H9 (cell line): Measurements from ENCODE around the gene PITX3. TPM values are rescaled to one million over a fixed set of nuclear protein-coding genes. Genes with fewer than 3 reads are reported as not detected.

Source experiments
- DNase-seq: peaks from one replicate; pipeline ENCODE4 v3.0.0-alpha.2; 2017
- H2AFZ ChIP-seq: one replicate; pipeline ENCODE4 v1.6.1; 2013; ENCODE audit warnings: mild to moderate bottlenecking, low read length, control low read depth, moderate library complexity
- H2AK5ac ChIP-seq: 2 replicates; pipeline ENCODE4 v1.6.1; 2013; ENCODE audit warnings: low read length, control low read depth, mixed read lengths; ENCODE audit not compliant: insufficient read length
- H2BK120ac ChIP-seq: one replicate; pipeline ENCODE4 v1.6.1; 2013; ENCODE audit warnings: low read depth, mild to moderate bottlenecking, low read length, control low read depth, inconsistent platforms; ENCODE audit not compliant: poor library complexity, severe bottlenecking
- H2BK12ac ChIP-seq: 2 replicates; pipeline ENCODE4 v1.6.1; 2013; ENCODE audit warnings: low read length, control low read depth, mixed read lengths, low read depth; ENCODE audit not compliant: insufficient read length
- H2BK15ac ChIP-seq: 2 replicates; pipeline ENCODE4 v1.6.1; 2013; ENCODE audit warnings: low read depth, low read length, control low read depth
- H2BK20ac ChIP-seq: one replicate; pipeline ENCODE4 v1.6.1; 2013; ENCODE audit warnings: low read depth, mild to moderate bottlenecking, low read length, control low read depth, inconsistent platforms; ENCODE audit not compliant: poor library complexity, severe bottlenecking
- H2BK5ac ChIP-seq: 2 replicates; pipeline ENCODE4 v1.6.1; 2013; ENCODE audit warnings: low read length, control low read depth, mixed read lengths; ENCODE audit not compliant: insufficient read length
- H3K14ac ChIP-seq: 2 replicates; pipeline ENCODE4 v1.6.1; 2013; ENCODE audit warnings: low read length, control low read depth; ENCODE audit not compliant: insufficient read depth
- H3K18ac ChIP-seq: 2 replicates; pipeline ENCODE4 v1.6.1; 2013; ENCODE audit warnings: low read depth, mild to moderate bottlenecking, mixed read lengths, low read length, control low read depth; ENCODE audit not compliant: insufficient read length
- H3K23ac ChIP-seq: 2 replicates; pipeline ENCODE4 v1.6.1; 2013; ENCODE audit warnings: low read length, control low read depth, mixed read lengths, low read depth; ENCODE audit not compliant: insufficient read length
- H3K23me2 ChIP-seq: 2 replicates; pipeline ENCODE4 v1.6.1; 2013; ENCODE audit warnings: low read depth, mild to moderate bottlenecking, mixed read lengths, low read length, control low read depth; ENCODE audit not compliant: insufficient read length, poor library complexity, severe bottlenecking
- H3K27ac ChIP-seq: 2 replicates; pipeline ENCODE4 v1.5.1; 2013; ENCODE audit warnings: low read length, control low read depth, mixed read lengths, low read depth; ENCODE audit not compliant: insufficient read length
- H3K27me3 ChIP-seq: 2 replicates; pipeline ENCODE4 v1.6.1; 2013; ENCODE audit warnings: low read length, control low read depth, inconsistent platforms; ENCODE audit not compliant: insufficient read depth
- H3K4ac ChIP-seq: 2 replicates; pipeline ENCODE4 v1.6.1; 2013; ENCODE audit warnings: low read depth, mild to moderate bottlenecking, control low read depth, inconsistent platforms, low read length, moderate library complexity
- H3K4me1 ChIP-seq: 2 replicates; pipeline ENCODE4 v1.6.1; 2013; ENCODE audit warnings: low read length, control low read depth, inconsistent platforms; ENCODE audit not compliant: insufficient read depth
- H3K4me2 ChIP-seq: 2 replicates; pipeline ENCODE4 v1.6.1; 2013; ENCODE audit warnings: low read length, control low read depth, mixed read lengths; ENCODE audit not compliant: insufficient read length, insufficient read depth
- H3K56ac ChIP-seq: 2 replicates; pipeline ENCODE4 v1.6.1; 2013; ENCODE audit warnings: low read depth, mild to moderate bottlenecking, mixed read lengths, low read length, control low read depth; ENCODE audit not compliant: insufficient read length
- H3K79me1 ChIP-seq: 2 replicates; pipeline ENCODE4 v1.6.1; 2013; ENCODE audit warnings: low read depth, mild to moderate bottlenecking, moderate library complexity, low read length, control low read depth, inconsistent platforms; ENCODE audit not compliant: insufficient read depth, poor library complexity, severe bottlenecking
- H3K79me2 ChIP-seq: 2 replicates; pipeline ENCODE4 v1.6.1; 2013; ENCODE audit warnings: low read length, control low read depth, inconsistent platforms; ENCODE audit not compliant: insufficient read depth
- H3K9ac ChIP-seq: 2 replicates; pipeline ENCODE4 v1.6.1; 2013; ENCODE audit warnings: low read length, control low read depth, mixed read lengths; ENCODE audit not compliant: insufficient read length; ENCODE audit errors: extremely low read depth
- H3K9me3 ChIP-seq: one replicate; pipeline ENCODE4 v1.6.1; 2013; ENCODE audit warnings: low read depth, low read length, inconsistent platforms; ENCODE audit not compliant: control insufficient read depth
- H3T11ph ChIP-seq: one replicate; pipeline ENCODE4 v1.6.1; 2013; ENCODE audit warnings: mild to moderate bottlenecking, low read length, control low read depth, inconsistent platforms
- H4K20me1 ChIP-seq: one replicate; pipeline ENCODE4 v1.6.1; 2013; ENCODE audit not compliant: control insufficient read depth, insufficient read length, insufficient read depth
- H4K5ac ChIP-seq: 2 replicates; pipeline ENCODE4 v1.6.1; 2013; ENCODE audit warnings: low read depth, mild to moderate bottlenecking, mixed read lengths, low read length, control low read depth; ENCODE audit not compliant: insufficient read length
- H4K8ac ChIP-seq: replicated peaks from 2 replicates; pipeline ENCODE4 v1.6.1; 2013; ENCODE audit warnings: low read length, control low read depth, mixed read lengths, low read depth; ENCODE audit not compliant: insufficient read length
- H4K91ac ChIP-seq: 2 replicates; pipeline ENCODE4 v1.6.1; 2013; ENCODE audit warnings: low read depth, mild to moderate bottlenecking, moderate library complexity, mixed read lengths, low read length, control low read depth; ENCODE audit not compliant: insufficient read length
- H3K27ac Mint-ChIP-seq, 3 experiments: 2 replicates in 2 of 3; 3 replicates in 1 of 3; pipeline ENCODE4 v1.8.0; 2020 to 2021; ENCODE audit warnings: mixed read lengths in 3 of 3, mild to moderate bottlenecking in 1 of 3, moderate library complexity in 1 of 3
- H3K27me3 Mint-ChIP-seq: 2 replicates; pipeline ENCODE4 v1.8.0; 2021; ENCODE audit warnings: low read depth, mild to moderate bottlenecking, moderate library complexity, mixed read lengths
- H3K36me3 Mint-ChIP-seq, 3 experiments: 2 replicates in 2 of 3; 3 replicates in 1 of 3; pipeline ENCODE4 v1.8.0; 2020 to 2021; ENCODE audit warnings: low read depth in 3 of 3, mixed read lengths in 3 of 3; ENCODE audit not compliant: insufficient read depth in 1 of 3
- H3K4me1 Mint-ChIP-seq, 2 experiments: 2 replicates each; pipeline ENCODE4 v1.8.0; 2020; ENCODE audit warnings: mixed read lengths in 2 of 2
- H3K4me3 Mint-ChIP-seq, 2 experiments: 2 replicates in 1 of 2; 3 replicates in 1 of 2; pipeline ENCODE4 v1.8.0; 2020 to 2021; ENCODE audit warnings: mild to moderate bottlenecking in 2 of 2, mixed read lengths in 2 of 2, moderate library complexity in 1 of 2
- H3K9me3 Mint-ChIP-seq, 2 experiments: 2 replicates in 1 of 2; 3 replicates in 1 of 2; pipeline ENCODE4 v1.8.0; 2020; ENCODE audit warnings: mild to moderate bottlenecking in 2 of 2, mixed read lengths in 2 of 2, moderate library complexity in 1 of 2
- WGBS: extraction: QIAGEN DNeasy Blood & Tissue Kit; methylation state at CpG from one replicate; pipeline ENCODE4 v1.1.7; 2013; ENCODE audit warnings: missing lambda C conversion rate, low lambda C conversion rate, mixed read lengths; ENCODE audit not compliant: insufficient read length; ENCODE audit errors: extremely low coverage; 5-methylcytosine and 5-hydroxymethylcytosine counted together
- total RNA-seq: library from RNA; stranded (reverse); gene quantifications from 2 replicates; pipeline ENCODE4 v1.2.1, GENCODE V29; 2021
- TF ChIP-seq, protein P1 (sequence below): fragments of 200-600 bp; sonication (generic); conservative IDR thresholded peaks from 3 replicates; pipeline ENCODE4 v1.8.0; 2021; ENCODE audit warnings: antibody characterized with exemption, mild to moderate bottlenecking

Gene PITX3
- total RNA-seq, 1 experiment from 2014 or later, result not detected

DNA sequence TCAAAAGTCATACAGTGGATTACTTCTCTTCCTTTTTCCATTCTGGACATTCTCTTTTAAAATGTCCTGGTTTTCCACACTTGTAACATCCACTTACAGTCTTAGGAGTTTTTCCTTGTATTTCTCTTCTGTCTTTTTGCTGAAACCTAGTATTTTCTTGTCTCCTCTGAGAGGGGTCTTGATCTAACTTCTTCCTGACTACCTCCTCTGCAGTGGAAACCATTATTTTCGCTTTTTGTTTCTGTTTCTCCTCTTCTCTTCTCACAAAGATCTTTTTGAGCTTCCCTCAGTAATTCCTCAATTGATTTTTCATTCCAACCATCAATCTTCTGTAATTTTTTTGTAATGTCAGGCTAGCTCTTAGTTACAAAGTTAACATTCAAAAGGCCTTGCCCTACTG lies 38.9 kb downstream of the PITX3 start:
- Histone ChIP-seq H3K23me2 (no peaks in the 10 kb centered on the region), H3K9ac (no peak overlapping the region), H2BK15ac (no peak overlapping the region), H4K5ac (no peak overlapping the region), H2AK5ac (no peak overlapping the region), H3K14ac (no peak overlapping the region), H3K27ac (no peak overlapping the region), H2AFZ (no peak overlapping the region), H4K8ac (no peak overlapping the region), H3K56ac (no peak overlapping the region), H3K27me3 (no peaks in the 10 kb centered on the region), H2BK5ac (no peak overlapping the region), H3K4me2 (no peak overlapping the region), H2BK12ac (no peak overlapping the region), H3K4me1 (no peaks in the 10 kb centered on the region), H3K79me2 (no peaks in the 10 kb centered on the region), H3K23ac (no peak overlapping the region), H3K9me3 (peaks cover 12% of the 10 kb centered on the region), H3K18ac (no peak overlapping the region), H4K20me1 (no peaks in the 10 kb centered on the region), H2BK20ac (no peak overlapping the region), H3T11ph (no peak overlapping the region), H3K4ac (no peak overlapping the region), H2BK120ac (no peak overlapping the region), H4K91ac (no peak overlapping the region), H3K79me1 (no peaks in the 10 kb centered on the region)
- TF ChIP-seq, protein P1, sequence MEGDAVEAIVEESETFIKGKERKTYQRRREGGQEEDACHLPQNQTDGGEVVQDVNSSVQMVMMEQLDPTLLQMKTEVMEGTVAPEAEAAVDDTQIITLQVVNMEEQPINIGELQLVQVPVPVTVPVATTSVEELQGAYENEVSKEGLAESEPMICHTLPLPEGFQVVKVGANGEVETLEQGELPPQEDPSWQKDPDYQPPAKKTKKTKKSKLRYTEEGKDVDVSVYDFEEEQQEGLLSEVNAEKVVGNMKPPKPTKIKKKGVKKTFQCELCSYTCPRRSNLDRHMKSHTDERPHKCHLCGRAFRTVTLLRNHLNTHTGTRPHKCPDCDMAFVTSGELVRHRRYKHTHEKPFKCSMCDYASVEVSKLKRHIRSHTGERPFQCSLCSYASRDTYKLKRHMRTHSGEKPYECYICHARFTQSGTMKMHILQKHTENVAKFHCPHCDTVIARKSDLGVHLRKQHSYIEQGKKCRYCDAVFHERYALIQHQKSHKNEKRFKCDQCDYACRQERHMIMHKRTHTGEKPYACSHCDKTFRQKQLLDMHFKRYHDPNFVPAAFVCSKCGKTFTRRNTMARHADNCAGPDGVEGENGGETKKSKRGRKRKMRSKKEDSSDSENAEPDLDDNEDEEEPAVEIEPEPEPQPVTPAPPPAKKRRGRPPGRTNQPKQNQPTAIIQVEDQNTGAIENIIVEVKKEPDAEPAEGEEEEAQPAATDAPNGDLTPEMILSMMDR, result no peak
- peaks cover 56% of the 10 kb centered on the region for H3K27me3 Mint-ChIP-seq
- peaks cover 29 to 49% of the 10 kb centered on the region in 2 experiments for H3K9me3 Mint-ChIP-seq
- H3K36me3 Mint-ChIP-seq, result no peaks in the 10 kb centered on the region; a peak in 2 of 7 replicates
- no peak overlapping the region; a peak in 1 of 5 replicates for H3K4me3 Mint-ChIP-seq
- no peaks in the 10 kb centered on the region for H3K4me1 Mint-ChIP-seq
- DNase-seq, result no peak
- WGBS, result no CpG with 5 or more reads among the region's 1 CpG
- no peak overlapping the region for H3K27ac Mint-ChIP-seq
